ENCODE results near the gene BMI1.

BMI1 gene

DNA sequence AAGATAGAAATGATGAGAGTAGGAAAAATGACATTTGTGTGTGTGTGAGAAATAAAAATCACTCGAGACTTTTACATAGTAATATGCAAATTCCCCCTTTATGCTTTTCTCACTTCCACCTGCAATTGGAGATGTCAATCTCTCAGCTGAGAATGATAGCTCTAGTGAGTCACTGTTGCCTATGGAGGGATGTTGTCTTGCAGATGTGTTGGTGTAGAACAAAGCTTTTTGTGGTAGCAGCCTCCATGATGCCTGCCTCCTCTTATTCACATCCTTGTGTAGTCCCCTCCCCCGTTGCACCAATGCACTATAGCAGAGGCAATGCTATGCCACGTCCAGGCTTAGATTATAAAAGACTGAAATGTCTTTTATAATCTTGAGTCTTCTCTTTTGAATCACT lies 58.2 kb downstream of the BMI1 start:
- H3K9me3 ChIP-seq (ENCODE audit: insufficient read depth, low read length), result no peaks in the 10 kb centered on the region
- H3K9ac ChIP-seq (ENCODE audit: low read length), result no peak overlapping the region
- H3F3A ChIP-seq (ENCODE audit: insufficient read depth), result no peaks in the 10 kb centered on the region
- H3K36me3 ChIP-seq (ENCODE audit: low read length), result no peaks in the 10 kb centered on the region
- no peak for TF ChIP-seq CTCF (IDR thresholded peaks at IDR 0.05; ENCODE audit: insufficient read depth, low read length, poor library complexity, severe bottlenecking)
- TF ChIP-seq EZH2phosphoT487 (conservative IDR thresholded peaks at IDR 0.05; ENCODE audit: low read length), result no peak
- H3K4me2 ChIP-seq (ENCODE audit: low read depth, low read length, poor library complexity, severe bottlenecking), result peak overlapping the region; percentile 16
- no peaks in the 10 kb centered on the region for H3K27me3 ChIP-seq (ENCODE audit: low read length)
- no peak overlapping the region for H3K27ac ChIP-seq (ENCODE audit: low read depth, low read length)
- H3K9me2 ChIP-seq (replicated peaks; ENCODE audit: insufficient read depth, low read length), result no peaks in the 10 kb centered on the region
- no peaks in the 10 kb centered on the region for H3K79me2 ChIP-seq (ENCODE audit: insufficient read depth, low read length)
- no peak overlapping the region for H2AFZ ChIP-seq (ENCODE audit: low read depth, low read length, severe bottlenecking)
- H3K4me3 ChIP-seq (ENCODE audit: insufficient read depth, low read length, poor library complexity, severe bottlenecking), result no peak overlapping the region
- H4K20me1 ChIP-seq (ENCODE audit: low read depth, low read length), result no peaks in the 10 kb centered on the region
